SK-N-SH treated with all-trans-retinoic acid at 6 μM for 48 hours (cell line): ENCODE results near the gene TRIM46.
"Not testable (repeated sequence)": the region's sequence is repeated elsewhere in the genome, so short reads cannot be mapped to it uniquely, and the experiment has no call there.

Experiments used
- ATAC-seq: fragments of 200-7000 bp; cut with Tn5 transposase; 3 replicates; pipeline ENCODE4 v1.9.1; 2020; ENCODE audit warnings: mild to moderate bottlenecking, moderate library complexity
- ARNTL ChIP-seq: fragments of 450-650 bp; formaldehyde crosslinking; IDR thresholded peaks from 2 replicates; pipeline ENCODE4 v1.5.0; 2020; ENCODE audit warnings: low read depth, mild to moderate bottlenecking, moderate library complexity, borderline replicate concordance
- BACH2 ChIP-seq: fragments of 250-450 bp; sonication (Bioruptor Pico); IDR thresholded peaks from 2 replicates; pipeline ENCODE4 v1.9.0; 2021; ENCODE audit warnings: mild to moderate bottlenecking, borderline replicate concordance
- CSDC2 ChIP-seq: fragments of 250-450 bp; sonication (Bioruptor Pico); IDR thresholded peaks from 2 replicates; pipeline ENCODE4 v1.5.0; 2020; ENCODE audit warnings: mild to moderate bottlenecking, moderate library complexity
- CSRNP3 ChIP-seq: fragments of 250-450 bp; sonication (Bioruptor Pico); IDR thresholded peaks from 2 replicates; pipeline ENCODE4 v1.5.1; 2021; ENCODE audit warnings: mild to moderate bottlenecking, moderate library complexity
- ESRRG ChIP-seq: fragments of 250-450 bp; sonication (Bioruptor Pico); IDR thresholded peaks from 2 replicates; pipeline ENCODE4 v1.6.1; 2021; ENCODE audit warnings: mild to moderate bottlenecking
- GLIS3 ChIP-seq: fragments of 250-450 bp; sonication (Bioruptor Pico); IDR thresholded peaks from 2 replicates; pipeline ENCODE4 v1.5.0; 2020; ENCODE audit warnings: mild to moderate bottlenecking, moderate library complexity
- ISL1 ChIP-seq: fragments of 250-450 bp; sonication (Bioruptor Pico); IDR thresholded peaks from 2 replicates; pipeline ENCODE4 v2.1.2; 2022; ENCODE audit warnings: mild to moderate bottlenecking, moderate library complexity
- OSR1 ChIP-seq: fragments of 250-450 bp; sonication (Bioruptor Pico); IDR thresholded peaks from 2 replicates; pipeline ENCODE4 v1.8.0; 2022; ENCODE audit warnings: moderate library complexity, mild to moderate bottlenecking, inconsistent platforms
- PATZ1 ChIP-seq: fragments of 250-450 bp; sonication (Bioruptor Pico); IDR thresholded peaks from 2 replicates; pipeline ENCODE4 v1.8.0; 2020; ENCODE audit warnings: mild to moderate bottlenecking, moderate library complexity, borderline replicate concordance
- POU6F1 ChIP-seq: fragments of 250-450 bp; sonication (Bioruptor Pico); IDR thresholded peaks from 2 replicates; pipeline ENCODE4 v1.8.0; 2021; ENCODE audit warnings: low read depth, mild to moderate bottlenecking, moderate library complexity, borderline replicate concordance
- PPARA ChIP-seq: fragments of 250-450 bp; sonication (Bioruptor Pico); IDR thresholded peaks from 2 replicates; pipeline ENCODE4 v1.5.0; 2020; ENCODE audit warnings: mild to moderate bottlenecking, borderline replicate concordance
- RARB ChIP-seq: fragments of 250-450 bp; sonication (Bioruptor Pico); IDR thresholded peaks from 2 replicates; pipeline ENCODE4 v1.8.0; 2021; ENCODE audit warnings: mild to moderate bottlenecking, moderate library complexity
- SNAI2 ChIP-seq: fragments of 250-450 bp; sonication (Bioruptor Pico); IDR thresholded peaks from 2 replicates; pipeline ENCODE4 v1.5.0; 2020; ENCODE audit warnings: mild to moderate bottlenecking, moderate library complexity
- TCF4 ChIP-seq: fragments of 250-450 bp; sonication (Bioruptor Pico); IDR thresholded peaks from 2 replicates; pipeline ENCODE4 v1.8.0; 2021; ENCODE audit warnings: mild to moderate bottlenecking, moderate library complexity, borderline replicate concordance
- ZC3H10 ChIP-seq: fragments of 250-450 bp; sonication (Bioruptor Pico); IDR thresholded peaks from 2 replicates; pipeline ENCODE4 v1.5.1; 2021; ENCODE audit warnings: mild to moderate bottlenecking, moderate library complexity
- ZFP30 ChIP-seq: fragments of 450-650 bp; formaldehyde crosslinking; IDR thresholded peaks from 2 replicates; pipeline ENCODE4 v1.5.0; 2022; ENCODE audit warnings: mild to moderate bottlenecking, moderate library complexity
- ZNF565 ChIP-seq: fragments of 450-650 bp; formaldehyde crosslinking; conservative IDR thresholded peaks from 2 replicates; pipeline ENCODE4 v1.5.0; 2020; ENCODE audit warnings: low read depth, mild to moderate bottlenecking, moderate library complexity
- ZNF70 ChIP-seq: fragments of 450-650 bp; formaldehyde crosslinking; IDR thresholded peaks from 2 replicates; pipeline ENCODE4 v1.5.0; 2020; ENCODE audit warnings: mild to moderate bottlenecking, moderate library complexity
- ZNF8 ChIP-seq: fragments of 450-650 bp; formaldehyde crosslinking; IDR thresholded peaks from 2 replicates; pipeline ENCODE4 v1.5.0; 2020; ENCODE audit warnings: mild to moderate bottlenecking, moderate library complexity
- TF ChIP-seq, protein P1 (sequence below): fragments of 250-450 bp; sonication (Bioruptor Pico); IDR thresholded peaks from 2 replicates; pipeline ENCODE4 v1.5.0; 2020; ENCODE audit warnings: mild to moderate bottlenecking, moderate library complexity
- TF ChIP-seq, protein P2 (sequence below): fragments of 250-450 bp; sonication (Bioruptor Pico); IDR thresholded peaks from 2 replicates; pipeline ENCODE4 v1.5.1; 2020; ENCODE audit warnings: low read depth, mild to moderate bottlenecking, moderate library complexity

TRIM46 gene

DNA sequence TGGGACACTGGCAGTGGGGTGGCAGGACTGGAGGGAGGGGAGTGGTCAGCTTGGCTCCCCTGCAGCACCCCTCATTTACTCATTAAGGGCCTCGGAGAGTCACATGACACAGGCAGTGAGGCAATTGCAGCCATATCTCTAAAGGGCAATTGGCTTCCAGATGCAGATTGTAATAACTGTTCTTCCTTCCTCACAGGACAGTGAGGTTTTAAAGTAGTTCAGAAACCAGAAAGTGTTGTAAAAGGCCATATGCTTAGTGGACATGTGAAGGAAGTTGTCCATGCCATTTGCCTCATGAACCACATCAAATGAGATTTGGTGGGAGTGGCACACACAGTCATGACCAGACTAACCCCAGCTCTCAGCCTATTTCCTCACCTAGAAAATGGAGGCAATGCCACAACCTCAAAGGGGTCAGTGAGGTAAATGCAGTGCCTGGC lies 46.0 kb downstream of the TRIM46 start:
- TF ChIP-seq, protein P1, sequence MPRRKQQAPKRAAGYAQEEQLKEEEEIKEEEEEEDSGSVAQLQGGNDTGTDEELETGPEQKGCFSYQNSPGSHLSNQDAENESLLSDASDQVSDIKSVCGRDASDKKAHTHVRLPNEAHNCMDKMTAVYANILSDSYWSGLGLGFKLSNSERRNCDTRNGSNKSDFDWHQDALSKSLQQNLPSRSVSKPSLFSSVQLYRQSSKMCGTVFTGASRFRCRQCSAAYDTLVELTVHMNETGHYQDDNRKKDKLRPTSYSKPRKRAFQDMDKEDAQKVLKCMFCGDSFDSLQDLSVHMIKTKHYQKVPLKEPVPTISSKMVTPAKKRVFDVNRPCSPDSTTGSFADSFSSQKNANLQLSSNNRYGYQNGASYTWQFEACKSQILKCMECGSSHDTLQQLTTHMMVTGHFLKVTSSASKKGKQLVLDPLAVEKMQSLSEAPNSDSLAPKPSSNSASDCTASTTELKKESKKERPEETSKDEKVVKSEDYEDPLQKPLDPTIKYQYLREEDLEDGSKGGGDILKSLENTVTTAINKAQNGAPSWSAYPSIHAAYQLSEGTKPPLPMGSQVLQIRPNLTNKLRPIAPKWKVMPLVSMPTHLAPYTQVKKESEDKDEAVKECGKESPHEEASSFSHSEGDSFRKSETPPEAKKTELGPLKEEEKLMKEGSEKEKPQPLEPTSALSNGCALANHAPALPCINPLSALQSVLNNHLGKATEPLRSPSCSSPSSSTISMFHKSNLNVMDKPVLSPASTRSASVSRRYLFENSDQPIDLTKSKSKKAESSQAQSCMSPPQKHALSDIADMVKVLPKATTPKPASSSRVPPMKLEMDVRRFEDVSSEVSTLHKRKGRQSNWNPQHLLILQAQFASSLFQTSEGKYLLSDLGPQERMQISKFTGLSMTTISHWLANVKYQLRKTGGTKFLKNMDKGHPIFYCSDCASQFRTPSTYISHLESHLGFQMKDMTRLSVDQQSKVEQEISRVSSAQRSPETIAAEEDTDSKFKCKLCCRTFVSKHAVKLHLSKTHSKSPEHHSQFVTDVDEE (CRISPR knock-in tag), result no peak
- TF ChIP-seq ESRRG (CRISPR knock-in tag) (no peak), GLIS3 (CRISPR knock-in tag) (no peak), BACH2 (CRISPR knock-in tag) (no peak), SNAI2 (CRISPR knock-in tag) (no peak)
- ATAC-seq, result peak; percentile 44

GRCh38 chr1:155220211-155220965 lies 46.7 kb downstream of the TRIM46 start:
- not testable (repeated sequence) for ATAC-seq

GRCh38 chr1:155223047-155223446 lies 49.4 kb downstream of the TRIM46 start:
- ATAC-seq, result no peak
- TF ChIP-seq OSR1 (CRISPR knock-in tag) (no peak), ARNTL (CRISPR knock-in tag) (no peak), PPARA (CRISPR knock-in tag) (no peak), ZNF8 (CRISPR knock-in tag) (no peak), POU6F1 (CRISPR knock-in tag) (no peak), ISL1 (CRISPR knock-in tag) (no peak), RARB (CRISPR knock-in tag) (no peak), PATZ1 (CRISPR knock-in tag) (no peak), CSDC2 (CRISPR knock-in tag) (no peak), ZNF565 (CRISPR knock-in tag) (no peak), ZFP30 (CRISPR knock-in tag) (no peak), CSRNP3 (no peak), ZC3H10 (CRISPR knock-in tag) (no peak), TCF4 (CRISPR knock-in tag) (no peak), BACH2 (CRISPR knock-in tag) (no peak), ESRRG (CRISPR knock-in tag) (no peak), ZNF70 (CRISPR knock-in tag) (no peak), SNAI2 (CRISPR knock-in tag) (no peak)
- TF ChIP-seq, protein P2, sequence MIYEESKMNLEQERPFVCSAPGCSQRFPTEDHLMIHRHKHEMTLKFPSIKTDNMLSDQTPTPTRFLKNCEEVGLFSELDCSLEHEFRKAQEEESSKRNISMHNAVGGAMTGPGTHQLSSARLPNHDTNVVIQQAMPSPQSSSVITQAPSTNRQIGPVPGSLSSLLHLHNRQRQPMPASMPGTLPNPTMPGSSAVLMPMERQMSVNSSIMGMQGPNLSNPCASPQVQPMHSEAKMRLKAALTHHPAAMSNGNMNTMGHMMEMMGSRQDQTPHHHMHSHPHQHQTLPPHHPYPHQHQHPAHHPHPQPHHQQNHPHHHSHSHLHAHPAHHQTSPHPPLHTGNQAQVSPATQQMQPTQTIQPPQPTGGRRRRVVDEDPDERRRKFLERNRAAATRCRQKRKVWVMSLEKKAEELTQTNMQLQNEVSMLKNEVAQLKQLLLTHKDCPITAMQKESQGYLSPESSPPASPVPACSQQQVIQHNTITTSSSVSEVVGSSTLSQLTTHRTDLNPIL (CRISPR knock-in tag), result no peak
- TF ChIP-seq, protein P1 (CRISPR knock-in tag), result no peak

DNA sequence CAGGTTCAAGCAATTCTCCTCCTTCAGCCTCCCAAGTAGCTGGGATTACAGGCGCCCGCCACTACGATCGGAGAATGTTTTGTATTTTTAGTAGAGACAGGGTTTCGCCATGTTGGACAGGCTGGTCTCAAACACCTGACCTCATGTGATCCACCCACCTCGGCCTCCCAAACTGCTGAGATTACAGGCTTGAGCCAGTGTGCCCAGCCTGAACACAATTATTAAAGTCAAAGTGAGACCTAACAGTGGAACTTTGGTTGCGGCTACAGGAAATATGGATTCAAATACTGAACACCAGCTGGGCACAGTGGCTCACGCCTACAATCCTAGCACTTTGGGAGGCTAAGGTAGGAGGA lies 51.7 kb downstream of the TRIM46 start:
- ATAC-seq, result not testable (repeated sequence)
